Measurements from ENCODE around the gene ZMYND19.

DNA sequence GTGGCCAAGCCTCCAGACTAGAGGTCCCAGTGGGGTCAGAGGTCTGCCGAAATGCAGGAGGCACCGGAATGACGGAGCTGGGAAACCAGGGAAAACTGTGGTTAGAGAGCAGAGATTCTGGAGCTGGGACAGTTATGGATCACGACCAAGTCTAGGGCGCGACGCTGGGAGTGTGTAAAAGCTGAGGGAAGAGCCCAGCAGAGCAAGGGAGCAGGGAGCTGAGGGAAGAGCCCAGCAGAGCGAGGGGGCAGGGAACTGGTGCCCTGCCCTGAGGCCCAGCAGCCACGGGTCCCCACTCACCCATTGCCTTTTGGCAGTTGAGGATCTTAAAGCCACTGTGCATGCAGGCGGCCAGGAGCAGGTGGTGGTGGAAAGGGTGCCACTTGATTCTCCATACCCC is 26.2 kb downstream of the ZMYND19 start:
- TF ChIP-seq ZNF558 (tag by site-specific recombination; IDR thresholded peaks at IDR 0.05) (no peak), SP3 (tag by site-specific recombination; IDR thresholded peaks at IDR 0.05) (no peak), ZNF362 (tag by site-specific recombination; IDR thresholded peaks at IDR 0.05) (no peak), KLF10 (tag by site-specific recombination; IDR thresholded peaks at IDR 0.05) (no peak), PRDM6 (tag by site-specific recombination; IDR thresholded peaks at IDR 0.05) (no peak), ZNF138 (tag by site-specific recombination; IDR thresholded peaks at IDR 0.05; ENCODE audit: borderline replicate concordance) (no peak), KLF1 (tag by site-specific recombination; IDR thresholded peaks at IDR 0.05) (no peak), ATF2 (tag by site-specific recombination; IDR thresholded peaks at IDR 0.05; ENCODE audit: low read depth) (no peak), YY1 (tag by site-specific recombination; IDR thresholded peaks at IDR 0.05) (no peak)
- TF ChIP-seq, protein P1, sequence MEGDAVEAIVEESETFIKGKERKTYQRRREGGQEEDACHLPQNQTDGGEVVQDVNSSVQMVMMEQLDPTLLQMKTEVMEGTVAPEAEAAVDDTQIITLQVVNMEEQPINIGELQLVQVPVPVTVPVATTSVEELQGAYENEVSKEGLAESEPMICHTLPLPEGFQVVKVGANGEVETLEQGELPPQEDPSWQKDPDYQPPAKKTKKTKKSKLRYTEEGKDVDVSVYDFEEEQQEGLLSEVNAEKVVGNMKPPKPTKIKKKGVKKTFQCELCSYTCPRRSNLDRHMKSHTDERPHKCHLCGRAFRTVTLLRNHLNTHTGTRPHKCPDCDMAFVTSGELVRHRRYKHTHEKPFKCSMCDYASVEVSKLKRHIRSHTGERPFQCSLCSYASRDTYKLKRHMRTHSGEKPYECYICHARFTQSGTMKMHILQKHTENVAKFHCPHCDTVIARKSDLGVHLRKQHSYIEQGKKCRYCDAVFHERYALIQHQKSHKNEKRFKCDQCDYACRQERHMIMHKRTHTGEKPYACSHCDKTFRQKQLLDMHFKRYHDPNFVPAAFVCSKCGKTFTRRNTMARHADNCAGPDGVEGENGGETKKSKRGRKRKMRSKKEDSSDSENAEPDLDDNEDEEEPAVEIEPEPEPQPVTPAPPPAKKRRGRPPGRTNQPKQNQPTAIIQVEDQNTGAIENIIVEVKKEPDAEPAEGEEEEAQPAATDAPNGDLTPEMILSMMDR (tag by site-specific recombination; IDR thresholded peaks at IDR 0.05) = no peak
- TF ChIP-seq, protein P2, sequence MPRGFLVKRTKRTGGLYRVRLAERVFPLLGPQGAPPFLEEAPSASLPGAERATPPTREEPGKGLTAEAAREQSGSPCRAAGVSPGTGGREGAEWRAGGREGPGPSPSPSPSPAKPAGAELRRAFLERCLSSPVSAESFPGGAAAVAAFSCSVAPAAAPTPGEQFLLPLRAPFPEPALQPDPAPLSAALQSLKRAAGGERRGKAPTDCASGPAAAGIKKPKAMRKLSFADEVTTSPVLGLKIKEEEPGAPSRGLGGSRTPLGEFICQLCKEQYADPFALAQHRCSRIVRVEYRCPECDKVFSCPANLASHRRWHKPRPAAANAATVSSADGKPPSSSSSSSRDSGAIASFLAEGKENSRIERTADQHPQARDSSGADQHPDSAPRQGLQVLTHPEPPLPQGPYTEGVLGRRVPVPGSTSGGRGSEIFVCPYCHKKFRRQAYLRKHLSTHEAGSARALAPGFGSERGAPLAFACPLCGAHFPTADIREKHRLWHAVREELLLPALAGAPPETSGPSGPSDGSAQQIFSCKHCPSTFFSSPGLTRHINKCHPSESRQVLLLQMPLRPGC (tag by site-specific recombination; IDR thresholded peaks at IDR 0.05) = no peak
- TF ChIP-seq, protein P3, sequence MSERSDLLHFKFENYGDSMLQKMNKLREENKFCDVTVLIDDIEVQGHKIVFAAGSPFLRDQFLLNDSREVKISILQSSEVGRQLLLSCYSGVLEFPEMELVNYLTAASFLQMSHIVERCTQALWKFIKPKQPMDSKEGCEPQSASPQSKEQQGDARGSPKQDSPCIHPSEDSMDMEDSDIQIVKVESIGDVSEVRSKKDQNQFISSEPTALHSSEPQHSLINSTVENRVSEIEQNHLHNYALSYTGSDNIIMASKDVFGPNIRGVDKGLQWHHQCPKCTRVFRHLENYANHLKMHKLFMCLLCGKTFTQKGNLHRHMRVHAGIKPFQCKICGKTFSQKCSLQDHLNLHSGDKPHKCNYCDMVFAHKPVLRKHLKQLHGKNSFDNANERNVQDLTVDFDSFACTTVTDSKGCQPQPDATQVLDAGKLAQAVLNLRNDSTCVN (tag by site-specific recombination; optimal IDR thresholded peaks at IDR 0.05) = no peak
- TF ChIP-seq, protein P4, sequence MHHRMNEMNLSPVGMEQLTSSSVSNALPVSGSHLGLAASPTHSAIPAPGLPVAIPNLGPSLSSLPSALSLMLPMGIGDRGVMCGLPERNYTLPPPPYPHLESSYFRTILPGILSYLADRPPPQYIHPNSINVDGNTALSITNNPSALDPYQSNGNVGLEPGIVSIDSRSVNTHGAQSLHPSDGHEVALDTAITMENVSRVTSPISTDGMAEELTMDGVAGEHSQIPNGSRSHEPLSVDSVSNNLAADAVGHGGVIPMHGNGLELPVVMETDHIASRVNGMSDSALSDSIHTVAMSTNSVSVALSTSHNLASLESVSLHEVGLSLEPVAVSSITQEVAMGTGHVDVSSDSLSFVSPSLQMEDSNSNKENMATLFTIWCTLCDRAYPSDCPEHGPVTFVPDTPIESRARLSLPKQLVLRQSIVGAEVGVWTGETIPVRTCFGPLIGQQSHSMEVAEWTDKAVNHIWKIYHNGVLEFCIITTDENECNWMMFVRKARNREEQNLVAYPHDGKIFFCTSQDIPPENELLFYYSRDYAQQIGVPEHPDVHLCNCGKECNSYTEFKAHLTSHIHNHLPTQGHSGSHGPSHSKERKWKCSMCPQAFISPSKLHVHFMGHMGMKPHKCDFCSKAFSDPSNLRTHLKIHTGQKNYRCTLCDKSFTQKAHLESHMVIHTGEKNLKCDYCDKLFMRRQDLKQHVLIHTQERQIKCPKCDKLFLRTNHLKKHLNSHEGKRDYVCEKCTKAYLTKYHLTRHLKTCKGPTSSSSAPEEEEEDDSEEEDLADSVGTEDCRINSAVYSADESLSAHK (tag by site-specific recombination; IDR thresholded peaks at IDR 0.05) = no peak

All from HEK293 (cell line).